NCI-H1092 (cell line): ENCODE results near the gene CHN2.
A peak's percentile ranks its signal among the peaks of the same experiment; 100 is the strongest.

Experiments used
- DNase-seq: peaks from one replicate; lab custom pipeline; 2025; lab: John Stamatoyannopoulos, UW

CHN2 gene

DNA sequence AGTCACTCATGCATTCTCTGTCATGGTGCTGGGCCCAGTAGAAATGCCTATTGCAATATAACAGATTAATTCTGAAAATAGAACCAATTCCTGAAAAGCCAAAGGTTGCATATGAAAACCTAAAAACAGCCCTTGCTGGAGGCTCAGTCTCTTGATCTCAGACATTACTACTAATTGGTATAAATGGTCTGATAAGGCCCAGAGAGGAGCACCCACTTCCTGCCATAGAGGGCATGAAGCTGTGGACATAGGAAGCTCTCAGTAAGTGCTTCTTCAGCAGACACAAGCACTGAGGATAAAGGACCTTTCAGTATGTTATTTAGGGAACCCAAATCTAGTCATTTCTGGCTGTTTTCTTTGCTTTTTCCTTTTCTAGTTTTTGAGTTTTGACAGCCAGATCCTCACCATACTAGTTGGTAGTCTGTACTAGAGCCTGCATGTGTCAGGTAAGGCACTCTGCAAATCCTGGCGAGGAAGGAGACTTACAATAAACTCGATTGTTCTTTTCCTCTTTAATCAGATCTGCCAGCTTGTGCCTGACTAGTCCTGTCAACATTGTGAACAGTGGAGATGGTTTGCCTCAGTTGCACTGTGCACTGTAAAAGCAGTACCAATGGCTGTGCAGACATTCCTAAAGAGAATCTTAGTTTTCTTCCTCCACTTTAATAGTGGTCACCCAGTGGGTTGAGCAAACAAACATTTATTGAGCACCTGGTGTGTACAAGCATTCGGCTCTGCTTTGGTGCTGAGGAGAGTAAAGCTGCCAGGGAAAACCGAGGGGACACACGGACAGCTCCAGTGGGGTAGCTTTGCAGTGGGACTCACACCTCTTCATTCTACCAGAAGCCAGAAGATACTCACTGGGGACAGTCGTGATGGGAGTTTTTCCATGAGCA, 140.9 kb downstream of the CHN2 start:
- no peak for DNase-seq

DNA sequence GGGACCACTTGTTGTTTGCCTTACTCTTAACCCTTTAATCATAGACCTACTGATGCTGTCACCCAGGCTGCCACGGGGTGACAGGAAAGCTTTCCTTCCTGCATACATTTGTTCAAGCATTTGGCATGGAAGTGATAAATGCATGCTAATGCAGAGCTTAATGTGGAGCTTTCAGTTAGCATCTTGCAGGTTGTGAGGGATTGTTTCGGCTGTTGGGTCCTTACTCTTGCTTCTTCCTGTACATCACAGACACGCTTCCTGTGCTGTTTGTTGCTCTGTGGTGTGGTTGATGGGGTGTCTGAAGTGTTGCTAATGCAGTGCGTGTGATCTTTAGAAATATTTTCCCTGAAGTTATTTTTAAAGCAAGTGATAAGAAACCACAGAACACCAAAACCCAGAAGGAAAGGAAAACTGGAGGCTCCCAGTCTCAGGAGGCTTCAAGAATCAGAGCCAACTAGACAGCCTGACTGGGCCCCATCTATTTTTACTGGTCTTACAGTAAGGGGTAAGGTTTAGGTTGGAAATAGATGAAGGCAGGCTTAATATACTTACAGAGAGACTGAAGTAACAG, 143.1 kb downstream of the CHN2 start:
- no peak for DNase-seq

DNA sequence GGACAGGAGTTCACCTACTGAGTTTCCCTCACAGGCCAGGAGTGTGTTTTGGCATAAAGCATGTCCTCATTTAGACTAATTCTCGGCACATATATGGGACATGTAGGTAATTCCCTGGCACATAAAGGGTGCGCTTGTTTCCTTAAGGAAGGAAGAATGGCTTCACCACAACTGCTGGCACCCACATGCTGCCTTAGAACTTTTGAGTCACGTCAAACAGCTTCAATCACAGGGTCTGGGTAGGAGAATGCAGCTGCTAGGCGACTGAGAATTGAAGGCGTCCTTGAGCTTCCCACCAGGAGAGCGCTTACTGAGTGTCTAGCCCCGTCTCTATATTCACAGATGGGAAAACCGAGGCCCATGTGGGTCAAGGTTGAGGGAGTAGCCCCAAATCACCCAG, 146.1 kb downstream of the CHN2 start:
- no peak for DNase-seq

DNA sequence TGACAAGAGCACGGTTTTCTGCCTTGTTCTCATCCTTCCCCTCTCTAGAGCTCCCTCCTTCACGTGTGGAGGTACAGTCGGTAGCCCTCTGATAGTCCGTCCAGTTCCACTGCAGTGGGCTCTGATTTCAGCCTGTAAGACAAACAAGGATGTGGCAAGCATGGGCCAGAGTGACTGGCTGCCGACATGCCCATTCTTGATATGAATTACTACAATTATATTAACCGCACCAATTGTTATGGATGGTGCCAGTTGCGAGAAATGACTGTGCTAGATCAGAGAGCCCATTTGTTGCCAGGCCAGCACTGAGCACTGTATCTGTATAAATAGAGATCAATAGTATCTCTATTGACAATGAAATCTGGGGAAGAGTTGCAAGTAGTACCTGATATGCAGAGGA, 146.6 kb downstream of the CHN2 start:
- no peak for DNase-seq

DNA sequence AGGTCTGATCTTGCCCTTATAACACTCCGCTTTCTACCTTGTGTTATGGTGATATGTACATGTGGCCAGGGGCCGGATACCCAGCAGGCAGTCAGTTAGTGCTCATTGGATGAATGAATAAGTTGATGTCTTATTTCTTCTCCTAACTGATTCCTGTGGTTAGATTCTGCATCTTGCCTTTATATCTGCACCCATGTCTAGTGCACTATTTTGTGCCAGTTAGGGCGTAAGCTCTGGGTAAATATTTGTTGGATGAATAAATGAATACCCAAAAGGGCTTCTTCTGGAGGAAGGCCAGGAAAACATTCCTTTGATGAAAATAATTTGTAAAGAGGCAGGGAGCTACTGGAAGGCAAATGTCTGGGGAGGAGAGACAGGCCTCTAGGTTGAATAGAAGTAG, 148.2 kb downstream of the CHN2 start:
- no peak for DNase-seq

DNA sequence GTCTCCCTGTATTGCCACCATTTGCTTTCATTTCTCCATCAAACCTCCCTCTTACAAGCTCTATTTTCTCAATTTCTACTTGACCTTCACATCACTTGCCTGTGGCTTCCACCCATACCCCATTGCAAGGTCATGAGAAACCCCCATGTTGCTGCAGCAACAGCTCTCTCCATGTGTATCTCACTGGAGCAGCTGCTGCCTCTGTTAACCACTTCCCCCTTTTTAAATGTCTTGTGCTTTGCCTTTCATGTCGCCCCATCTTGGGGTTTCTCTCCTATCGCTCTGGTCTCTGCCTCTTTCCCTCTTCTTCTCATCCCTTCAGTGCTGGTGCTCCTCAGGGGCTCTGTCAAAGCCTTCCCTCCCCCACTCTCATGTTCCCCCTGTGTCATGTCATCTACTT, 148.8 kb downstream of the CHN2 start:
- DNase-seq, result no peak

DNA sequence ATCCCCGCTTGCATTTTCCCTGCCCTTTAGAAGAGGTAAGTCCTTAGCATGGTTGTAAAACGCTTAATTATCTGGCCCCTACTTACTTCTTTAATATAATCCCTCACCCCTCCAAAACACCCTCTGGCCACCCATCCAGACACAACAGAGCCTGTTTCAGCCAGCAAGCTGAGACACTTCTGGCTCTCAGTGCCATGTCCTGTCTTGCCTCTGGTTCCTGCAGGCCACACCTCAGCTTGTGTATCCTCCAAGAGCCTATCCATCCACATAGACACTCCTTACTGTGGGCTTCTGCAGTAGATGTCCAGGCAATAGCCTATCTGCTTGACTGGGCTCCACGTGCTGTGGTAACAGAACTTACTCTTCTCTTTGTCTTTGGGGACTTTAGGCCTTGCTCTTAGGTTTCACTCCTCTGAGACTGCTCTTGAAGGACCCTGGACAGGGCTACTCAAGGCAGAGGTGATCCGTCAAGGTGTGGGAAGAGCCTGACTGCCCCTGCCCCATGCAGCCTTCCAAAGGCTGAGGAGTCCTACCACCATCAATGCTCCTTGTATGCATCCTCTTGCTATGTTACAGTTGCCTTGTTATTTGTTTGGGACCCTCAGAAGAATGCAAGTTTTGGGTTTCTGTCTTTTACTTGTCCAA, 149.9 kb downstream of the CHN2 start:
- DNase-seq, result no peak

DNA sequence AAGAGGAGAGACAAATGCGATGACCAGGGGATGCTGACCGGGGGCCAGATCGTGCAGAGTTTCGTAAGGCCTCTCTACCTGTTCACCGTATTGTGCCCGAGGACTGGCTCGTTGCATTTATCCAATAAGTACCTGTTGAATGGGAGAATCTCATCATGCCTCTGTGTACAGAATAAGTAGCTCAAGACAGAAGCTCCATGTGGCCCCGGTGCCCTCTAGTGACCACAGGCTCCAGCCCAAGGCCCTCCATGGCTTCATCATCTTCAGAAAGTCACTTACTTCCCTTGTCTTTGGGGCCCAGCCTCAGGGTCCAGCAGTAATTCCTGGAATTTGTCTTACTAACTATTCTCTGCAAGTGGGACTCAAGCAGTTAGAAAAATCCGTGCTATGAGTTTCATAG, 151.0 kb downstream of the CHN2 start:
- peak; percentile 37 for DNase-seq

DNA sequence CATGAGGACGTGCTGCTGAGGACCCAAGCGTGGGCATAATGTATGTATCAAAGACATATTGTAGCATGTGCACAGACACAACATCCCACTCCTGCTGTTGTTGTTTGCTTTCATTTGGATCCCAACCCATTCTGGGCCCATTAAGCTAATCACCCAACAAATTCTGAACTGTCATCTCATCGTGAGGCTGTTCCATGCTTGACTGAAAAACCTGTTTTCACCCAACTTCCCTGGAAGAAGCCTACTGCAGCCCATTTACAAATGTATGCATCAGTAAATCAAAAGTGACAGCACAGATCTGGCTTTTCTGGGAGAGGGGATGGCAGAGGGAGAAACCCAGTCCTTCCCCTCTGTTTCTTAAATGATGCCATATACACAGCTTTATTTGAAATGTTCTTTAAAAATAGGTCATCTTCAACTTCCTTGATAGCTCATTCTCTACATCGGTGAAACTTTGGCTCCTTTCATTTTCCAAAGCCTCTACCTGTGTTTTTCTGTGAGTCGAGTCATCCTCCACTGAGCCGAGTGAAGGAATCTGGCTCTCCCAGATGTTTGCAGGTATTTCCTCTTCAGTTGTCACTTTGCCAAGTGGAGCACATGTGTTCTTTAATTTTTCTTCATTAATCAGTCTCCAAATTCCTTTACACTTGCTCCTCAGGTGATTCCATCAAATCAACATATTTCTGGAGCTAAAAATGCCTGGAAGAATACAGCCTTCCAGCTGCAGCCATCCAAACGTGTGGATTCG, 151.8 kb downstream of the CHN2 start:
- DNase-seq, result no peak

DNA sequence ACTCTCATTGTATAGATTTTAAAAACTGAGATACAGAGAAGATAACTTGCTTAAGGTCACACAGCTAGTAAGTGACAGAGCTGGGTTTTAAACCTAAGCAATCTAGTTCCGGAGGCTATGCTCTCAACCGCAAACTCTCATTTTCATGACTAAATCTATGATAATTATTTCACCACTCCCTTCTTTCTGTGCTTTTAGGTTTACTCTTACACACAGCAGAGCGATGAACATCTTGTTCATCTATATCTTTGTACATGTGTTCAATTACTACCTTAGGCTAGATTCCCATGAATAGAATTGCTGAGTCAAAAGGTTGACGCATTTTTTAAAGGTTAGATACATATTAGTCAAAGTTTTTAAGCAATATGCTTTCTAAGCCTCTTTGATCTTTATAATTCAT, 154.8 kb downstream of the CHN2 start:
- no peak for DNase-seq

DNA sequence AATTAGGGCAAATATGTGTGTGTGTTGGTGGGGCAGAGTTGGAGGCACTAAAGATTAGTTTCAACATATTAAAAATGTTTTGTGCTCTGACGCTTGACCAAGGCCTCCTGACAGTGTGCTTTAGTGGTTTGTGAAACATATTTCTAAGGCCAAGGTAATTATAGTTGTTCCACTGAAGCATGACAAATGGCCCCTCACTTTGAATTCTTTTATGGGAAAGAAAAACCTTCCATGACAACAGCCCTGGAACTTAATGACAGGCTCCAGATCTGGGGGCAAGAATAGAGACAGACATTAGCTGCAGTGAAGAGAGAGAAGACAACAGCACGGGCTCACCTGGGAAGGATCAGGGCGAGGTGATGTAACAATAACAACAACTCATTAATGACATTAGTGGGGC, 155.8 kb downstream of the CHN2 start:
- DNase-seq, result peak; percentile 11

DNA sequence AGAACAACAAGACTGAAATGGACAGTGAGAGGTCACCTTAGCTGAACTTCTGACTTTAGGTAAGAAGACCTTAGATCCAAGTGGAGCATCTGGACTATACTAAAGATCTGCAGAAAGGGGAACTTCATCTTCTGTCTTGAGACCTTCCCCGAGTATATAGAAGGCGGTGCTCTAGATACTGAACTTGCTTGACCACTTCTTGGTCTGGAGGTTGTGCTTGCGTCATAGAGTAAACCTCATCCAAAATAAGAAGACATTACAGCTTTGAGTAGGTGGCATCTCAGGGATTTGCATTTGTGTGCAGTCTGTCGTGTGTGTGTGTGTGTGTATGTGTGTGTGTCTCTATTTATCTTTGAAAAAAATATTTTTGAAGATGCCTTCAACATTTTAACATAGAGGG, 157.5 kb downstream of the CHN2 start:
- no peak for DNase-seq

DNA sequence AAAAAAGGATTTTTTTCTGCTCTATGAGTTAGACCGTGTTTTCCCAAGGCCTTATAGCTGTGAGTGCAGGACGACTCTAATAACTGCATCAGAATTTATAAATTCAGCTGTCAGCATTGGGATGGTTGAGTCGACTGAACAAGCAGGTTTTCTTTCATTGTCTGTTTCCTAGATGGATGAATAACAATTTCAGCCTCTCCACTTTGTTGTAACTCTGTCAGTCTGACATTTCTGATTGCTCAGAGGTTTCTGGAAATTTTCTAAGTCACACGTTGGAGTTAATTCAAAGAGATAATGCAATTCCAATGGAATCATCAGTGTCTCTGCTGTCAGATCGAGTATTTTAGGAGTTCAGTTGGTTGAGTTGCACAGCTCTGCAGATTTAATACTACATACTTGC, 159.2 kb downstream of the CHN2 start:
- no peak for DNase-seq

DNA sequence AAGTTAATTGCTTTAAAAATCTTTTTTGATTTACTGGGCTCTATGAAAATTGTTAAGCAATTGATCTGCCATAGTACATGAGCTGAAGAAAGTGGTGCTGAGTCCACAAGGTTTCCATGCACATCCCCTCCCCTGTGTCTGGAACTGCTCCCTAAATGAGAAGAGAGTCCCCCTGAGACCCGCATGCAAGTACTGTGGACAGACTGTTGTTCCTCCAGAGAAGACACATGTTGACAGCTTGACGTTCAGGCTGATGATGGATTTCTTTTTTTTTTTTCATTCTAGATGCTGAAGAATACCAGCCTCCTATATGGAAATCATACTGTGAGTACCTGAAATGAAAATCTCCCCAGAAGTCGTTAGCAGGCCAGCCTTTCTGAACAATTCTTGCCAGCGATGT, 159.8 kb downstream of the CHN2 start:
- no peak for DNase-seq

DNA sequence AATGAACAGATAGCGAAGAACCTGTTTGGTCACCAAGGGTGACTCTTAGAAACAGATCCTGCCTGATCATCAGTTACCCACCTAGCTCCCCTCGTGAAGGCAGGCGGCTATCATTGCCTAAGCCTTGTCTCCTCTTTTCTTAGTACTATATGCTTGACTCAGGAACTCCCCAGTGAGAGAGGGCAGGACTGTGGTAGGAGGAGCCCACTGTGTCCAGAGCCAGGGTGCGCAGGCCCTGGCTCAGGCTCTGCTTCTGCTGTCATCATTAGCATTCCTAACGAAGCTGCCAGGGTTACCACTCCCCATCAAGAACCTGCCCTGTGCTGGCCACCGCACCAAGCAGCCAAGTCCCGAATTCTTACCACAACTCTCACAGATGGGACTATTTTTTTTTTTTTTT, 160.8 kb downstream of the CHN2 start:
- no peak for DNase-seq

DNA sequence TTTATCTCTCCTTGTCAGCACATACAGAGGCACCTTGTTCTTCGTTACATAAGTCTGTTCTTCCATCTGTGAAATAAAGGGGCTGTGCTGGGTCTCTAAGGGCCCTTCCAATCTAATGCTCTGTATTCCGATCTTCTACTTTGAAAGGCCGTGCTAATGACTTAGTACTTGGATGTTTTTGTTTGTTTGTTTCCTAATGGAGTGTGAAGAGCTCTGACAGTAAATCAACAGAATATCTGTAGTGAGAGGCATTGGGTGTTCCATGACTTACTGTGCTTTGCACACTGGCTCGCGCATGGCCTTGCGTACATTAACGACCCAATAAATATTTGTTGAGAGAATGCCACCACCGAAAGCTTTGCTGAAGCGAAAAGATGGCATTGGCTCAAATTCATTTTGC, 162.1 kb downstream of the CHN2 start:
- no peak for DNase-seq

DNA sequence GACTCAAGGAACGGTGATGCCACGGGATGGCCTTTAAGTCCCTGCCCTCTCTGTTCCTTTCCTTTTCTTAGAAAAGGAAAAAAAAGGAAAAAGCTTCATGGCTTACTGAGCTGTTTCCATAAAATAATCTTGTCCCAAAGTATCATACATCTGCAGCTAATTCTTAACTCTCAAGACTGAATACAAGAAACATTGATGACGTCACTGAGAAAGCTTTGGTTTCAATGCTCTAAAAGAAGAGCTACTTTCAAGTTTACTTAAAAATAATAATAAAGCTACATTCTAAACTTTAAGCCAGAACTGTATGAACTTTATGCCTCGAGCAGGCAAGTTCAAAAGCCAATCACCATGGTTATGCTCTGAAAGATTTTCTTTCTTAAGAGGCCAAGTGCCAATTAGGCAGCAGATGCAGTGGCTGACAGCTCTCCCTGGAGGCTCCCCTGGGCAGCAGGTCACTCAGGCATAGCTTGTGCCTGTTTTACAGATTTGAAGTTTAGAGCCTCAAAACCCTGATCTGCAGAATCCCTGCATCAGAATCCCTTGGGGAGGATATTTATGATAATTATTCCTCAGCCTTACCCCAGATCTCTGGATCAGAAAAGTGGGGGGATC, 165.0 kb downstream of the CHN2 start:
- DNase-seq, result no peak

DNA sequence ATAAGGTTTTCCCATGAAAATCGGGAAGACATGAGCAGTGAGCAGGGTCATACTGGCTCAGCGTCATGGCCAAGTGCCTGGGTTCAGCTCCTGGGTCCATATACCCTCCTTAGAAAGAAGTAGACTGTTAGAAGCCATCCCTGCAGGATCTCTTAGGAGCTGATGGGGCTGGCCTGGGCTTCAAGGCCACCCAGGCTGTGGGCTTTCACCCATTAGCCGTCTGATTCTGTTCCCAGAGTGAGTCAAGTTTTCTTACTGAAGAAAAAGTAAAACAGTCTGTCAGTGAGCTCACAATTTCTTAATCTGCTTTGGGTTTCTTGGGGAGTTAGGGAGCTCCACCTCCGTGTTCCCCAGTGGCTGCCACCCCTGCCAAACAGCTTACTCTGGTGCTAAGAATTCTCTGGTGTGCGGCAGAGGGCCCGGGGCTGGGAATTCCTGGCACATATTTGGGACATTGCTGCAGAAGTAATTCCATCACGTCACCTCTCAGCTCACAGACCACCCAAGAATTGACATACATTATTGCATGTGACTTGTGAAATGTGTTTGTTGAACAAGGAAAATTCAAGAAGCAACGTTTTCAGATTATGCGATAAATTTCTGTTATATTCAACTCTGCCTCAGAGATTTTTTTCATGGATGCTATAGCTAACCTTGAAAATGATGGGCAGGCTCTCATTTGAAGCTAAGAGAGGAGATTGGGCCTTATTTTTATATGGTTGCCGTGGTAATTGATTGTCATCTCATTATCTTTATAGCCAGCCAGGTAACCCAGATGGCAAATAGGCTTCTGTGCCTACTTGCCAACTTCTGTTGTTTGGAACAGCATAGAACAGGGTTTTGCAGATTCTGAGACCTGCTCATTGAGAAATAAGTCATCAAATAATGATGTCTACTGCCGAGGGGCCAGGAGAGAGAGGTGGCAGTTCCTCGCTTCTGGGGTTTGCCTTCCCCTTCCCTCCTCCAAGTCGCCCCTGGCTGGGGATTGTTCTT, 166.4 kb downstream of the CHN2 start:
- no peak for DNase-seq

DNA sequence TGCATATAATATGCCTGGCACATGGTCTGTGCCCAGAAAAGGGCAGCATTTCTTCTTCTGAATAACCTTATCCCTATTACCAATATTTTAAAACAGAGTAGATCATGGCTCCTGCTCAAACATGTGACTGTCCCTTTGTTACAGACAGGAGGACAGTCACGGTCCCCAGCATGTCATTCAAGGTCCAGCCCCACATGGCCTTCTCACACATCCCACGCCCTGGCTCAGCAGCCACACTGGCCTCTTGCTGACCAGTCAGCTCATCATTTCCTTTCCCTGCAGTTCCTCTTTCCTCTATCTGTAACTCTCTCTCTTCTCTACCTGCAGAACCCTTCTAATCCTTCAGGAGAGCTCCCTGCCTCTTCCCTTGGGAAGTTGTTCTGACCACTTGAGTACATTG, 167.8 kb downstream of the CHN2 start:
- DNase-seq, result no peak

DNA sequence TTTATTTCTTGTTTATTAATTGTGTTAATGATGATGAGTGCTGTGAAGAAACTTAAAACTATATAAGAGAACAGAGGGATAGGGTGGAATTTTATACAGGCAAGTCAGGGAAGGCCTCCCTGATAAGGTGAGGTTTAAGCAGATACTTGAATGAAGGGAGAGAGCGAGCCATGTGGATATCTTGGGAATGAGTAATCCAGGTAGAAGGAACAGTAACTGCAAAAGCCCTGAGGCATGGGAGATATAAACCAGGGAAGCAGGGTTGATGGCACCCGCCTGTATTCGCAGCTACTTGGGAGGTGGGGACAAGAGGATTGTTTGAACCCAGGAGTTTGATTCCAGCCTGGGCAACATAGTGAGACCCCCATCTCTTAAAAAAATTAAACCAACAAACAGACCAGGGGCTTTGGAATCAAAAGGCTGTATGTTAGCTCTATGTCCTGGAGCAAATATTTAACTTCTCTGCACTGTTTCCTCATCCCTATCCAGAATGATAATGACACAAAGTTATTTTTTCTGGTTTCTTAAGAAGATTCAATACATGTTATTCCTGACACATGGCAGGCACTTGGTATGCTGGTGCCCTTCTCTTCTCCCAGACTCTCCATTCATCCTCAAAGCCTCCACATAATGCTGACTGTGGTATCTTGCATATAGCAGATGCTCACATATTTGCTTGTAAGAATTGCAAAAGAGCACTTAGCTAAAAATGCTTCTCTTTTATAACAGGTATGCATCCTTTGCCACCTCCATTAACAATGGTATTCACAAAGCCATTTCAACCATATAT, 169.3 kb downstream of the CHN2 start:
- DNase-seq, result no peak
